Psoas muscle (tissue), 8 donors: Measurements from ENCODE around the gene TSSC4. TPM values are rescaled to one million over a fixed set of nuclear protein-coding genes. Genes with fewer than 3 reads are reported as not detected.

Experiments
- ATAC-seq, 4 donors: fragments of 200-7000 bp; cut with Tn5 transposase; one replicate each; pipeline ENCODE4 v1.9.1; 2020; ENCODE audit warnings: moderate library complexity in 3 of 4, mild to moderate bottlenecking in 2 of 4
- DNase-seq, 2 donors: peaks; one replicate each; pipeline ENCODE4 v3.0.0-alpha.2; 2020
- H3K27ac ChIP-seq: fragments of 200-600 bp; one replicate; pipeline ENCODE4 v1.8.0; 2022
- H3K27me3 ChIP-seq, 3 donors: fragments of 200-600 bp in 1 of 3; one replicate each; pipeline versions ENCODE4 v1.6.1 to v1.8.0; 2013 to 2022; ENCODE audit warnings: low read length in 2 of 3, mild to moderate bottlenecking in 2 of 3, moderate library complexity in 1 of 3; ENCODE audit not compliant: insufficient read depth in 3 of 3
- H3K36me3 ChIP-seq, 2 donors: fragments of 200-600 bp in 1 of 2; one replicate each; pipeline versions ENCODE4 v1.6.1 to v1.8.0; 2013 to 2022; ENCODE audit warnings: low read depth in 1 of 2, mild to moderate bottlenecking in 1 of 2, moderate library complexity in 1 of 2; ENCODE audit not compliant: insufficient read depth in 1 of 2
- H3K4me1 ChIP-seq: fragments of 200-600 bp; one replicate; pipeline ENCODE4 v1.8.0; 2022
- H3K4me3 ChIP-seq: fragments of 200-600 bp; one replicate; pipeline ENCODE4 v1.8.0; 2022; ENCODE audit warnings: mild to moderate bottlenecking
- H3K9me3 ChIP-seq: fragments of 200-600 bp; one replicate; pipeline ENCODE4 v1.8.0; 2022
- CTCF ChIP-seq: fragments of 200-600 bp; IDR thresholded peaks from one replicate; pipeline ENCODE4 v1.8.0; 2022; ENCODE audit warnings: antibody characterized with exemption
- WGBS, 3 donors: extraction: QIAGEN DNeasy Blood & Tissue Kit; methylation state at CpG; one replicate each; pipeline versions ENCODE4 v1.1.6 to v1.1.7; 2013; 5-methylcytosine and 5-hydroxymethylcytosine counted together
- intact Hi-C, 2 donors: fragments of 100-400 bp; cut with DNase I; formaldehyde crosslinking; loops; one replicate each; pipeline versions ENCODE4 v1.11.0 to v1.14.2; 2022
- polyA plus RNA-seq, 3 donors: library from polyadenylated mRNA; stranded (reverse); fragments of 200-250 nt; gene quantifications; one replicate each; pipeline ENCODE4 v1.2.3, GENCODE V29; 2013
- total RNA-seq, 4 donors: library from RNA; stranded (reverse); fragmentation: NEBNext Ultra II Directional in 2 of 4; extraction: Animal tissue kit (Norgen Biotek cat#: 25700) in 2 of 4; gene quantifications; one replicate each; pipeline versions ENCODE4 v1.2.1 to v1.2.4, GENCODE V29; 2021 to 2023
- donor health status: healthy with polysubstance abuse.
- donor health status: DM: no; HTN: no; CAD: no; lungs with moderate emphysema.
- donor health status: Bipolar disorder and iron deficiency.
- donor health status: healthy.
- donor health status: DM: yes; HTN: yes; CAD: no.
- donor health status: DM: no; HTN: no; CAD: no.
- donor health status: DM: no; HTN: no; CAD: no.
- donor health status: DM: yes; HTN: yes; CAD: no.

TSSC4 gene
- total and polyA plus RNA-seq, 7 donors, result 43.4 to 114 (median 65.5) TPM

- 92 to 98% (median 97%) methylated on average over 7 of the region's 7 CpGs for WGBS, 3 donors
- H3K27me3 ChIP-seq, result peaks cover 0 to 2% (median 0%) of the 10 kb centered on the region in 3 donors
Observed at GRCh38 chr11:2368178-2368850, 32.2 kb upstream of the TSSC4 start.

GRCh38 chr11:2368851-2369180 is 31.7 kb upstream of the TSSC4 start:
- Histone ChIP-seq H3K4me3 (no peak overlapping the region), H3K4me1 (no peaks in the 10 kb centered on the region), H3K27me3 (peaks cover 0 to 2% (median 0%) of the 10 kb centered on the region in 3 donors), H3K36me3 (no peaks in the 10 kb centered on the region), H3K9me3 (no peaks in the 10 kb centered on the region), H3K27ac (no peak overlapping the region)
- TF ChIP-seq CTCF, result no peak
- 76 to 93% (median 86%) methylated on average over 6 to 10 of the region's 10 CpGs for WGBS, 3 donors
- DNase-seq, result peak in 1 of 2 donors; percentile 38
- intact Hi-C loops, result no loop called here
- ATAC-seq, result no peak

More at GRCh38 chr11:2368178-2368850, 32.2 kb upstream of the TSSC4 start:
- no peak overlapping the region for H3K27ac ChIP-seq
- no peak overlapping the region for H3K4me3 ChIP-seq
- ATAC-seq (no peak), DNase-seq (peak in 1 of 2 donors; percentile 38)
- H3K36me3 ChIP-seq, result no peaks in the 10 kb centered on the region
- no peaks in the 10 kb centered on the region for H3K9me3 ChIP-seq
- intact Hi-C loops, result no loop called here
- H3K4me1 ChIP-seq, result no peaks in the 10 kb centered on the region
- TF ChIP-seq CTCF, result no peak

GRCh38 chr11:2369320-2369719 is 31.2 kb upstream of the TSSC4 start:
- Histone ChIP-seq H3K4me1 (no peaks in the 10 kb centered on the region), H3K9me3 (no peaks in the 10 kb centered on the region), H3K27ac (no peak overlapping the region), H3K36me3 (no peaks in the 10 kb centered on the region), H3K4me3 (no peak overlapping the region), H3K27me3 (peaks cover 0 to 2% (median 0%) of the 10 kb centered on the region in 3 donors)
- no peak for TF ChIP-seq CTCF
- DNase-seq (peak in 1 of 2 donors; percentile 34), ATAC-seq (no peak)
- 85 to 94% (median 91%) methylated on average over 10 to 12 of the region's 12 CpGs for WGBS, 3 donors
- intact Hi-C loops, result no loop called here

- TF ChIP-seq CTCF, result no peak
- no peaks in the 10 kb centered on the region for H3K36me3 ChIP-seq
- DNase-seq (peak in 1 of 2 donors; percentile 40), ATAC-seq (no peak)
- no peak overlapping the region for H3K27ac ChIP-seq
- 83 to 94% (median 89%) methylated on average over 9 of the region's 9 CpGs for WGBS, 3 donors
- H3K4me1 ChIP-seq, result no peaks in the 10 kb centered on the region
- H3K9me3 ChIP-seq, result no peaks in the 10 kb centered on the region
- intact Hi-C loops, result no loop called here
- H3K27me3 ChIP-seq, result peaks cover 0 to 2% (median 0%) of the 10 kb centered on the region in 3 donors
- no peak overlapping the region for H3K4me3 ChIP-seq
Observed at GRCh38 chr11:2369896-2370295, 30.7 kb upstream of the TSSC4 start.
